Lung (tissue), 12 donors: ENCODE data around the gene HTR5A. TPM values are rescaled to one million over a fixed set of nuclear protein-coding genes. Genes with fewer than 3 reads are reported as not detected.

Experiments
- ATAC-seq: fragments of 200-7000 bp; cut with Tn5 transposase; one replicate; pipeline ENCODE4 v1.9.1; 2020; ENCODE audit warnings: moderate number of reproducible peaks; ENCODE audit not compliant: insufficient read depth, low FRiP score
- DNase-seq, 3 donors: peaks; one replicate each; pipeline ENCODE4 v3.0.0-alpha.2; 2013 to 2017
- H3K27ac ChIP-seq, 2 donors: one replicate each; pipeline ENCODE4 v1.5.1; 2013; ENCODE audit warnings: mild to moderate bottlenecking in 2 of 2, moderate library complexity in 2 of 2, control low read depth in 1 of 2, inconsistent platforms in 1 of 2, low read depth in 1 of 2, low read length in 1 of 2
- H3K27me3 ChIP-seq, 3 donors: one replicate each; pipeline ENCODE4 v1.5.1; 2013; ENCODE audit warnings: low read length in 2 of 3; ENCODE audit not compliant: control insufficient read depth in 3 of 3, insufficient read depth in 3 of 3
- H3K36me3 ChIP-seq, 4 donors: one replicate each; pipeline ENCODE4 v1.5.1; 2013; ENCODE audit warnings: low read length in 4 of 4, mild to moderate bottlenecking in 1 of 4, moderate library complexity in 1 of 4; ENCODE audit not compliant: control insufficient read depth in 4 of 4, insufficient read depth in 4 of 4
- H3K4me1 ChIP-seq, 5 donors: one replicate each; pipeline ENCODE4 v1.5.1; 2013; ENCODE audit warnings: low read length in 5 of 5, mild to moderate bottlenecking in 2 of 5, moderate library complexity in 1 of 5; ENCODE audit not compliant: control insufficient read depth in 5 of 5, insufficient read depth in 5 of 5
- H3K4me3 ChIP-seq: one replicate; pipeline ENCODE4 v1.5.1; 2013; ENCODE audit warnings: mild to moderate bottlenecking, control low read depth, moderate library complexity
- H3K9ac ChIP-seq, 2 donors: one replicate each; pipeline ENCODE4 v1.5.1; 2013; ENCODE audit warnings: low read length in 2 of 2, control low read depth in 1 of 2; ENCODE audit not compliant: insufficient read depth in 1 of 2
- H3K9me3 ChIP-seq, 4 donors: one replicate each; pipeline ENCODE4 v1.5.1; 2013; ENCODE audit warnings: low read length in 3 of 4, mild to moderate bottlenecking in 1 of 4, moderate library complexity in 1 of 4; ENCODE audit not compliant: control insufficient read depth in 4 of 4, insufficient read depth in 3 of 4
- WGBS, 2 donors: extraction: QIAGEN DNeasy Blood & Tissue Kit; methylation state at CpG; one replicate each; pipeline ENCODE4 v1.1.7; 2013; 5-methylcytosine and 5-hydroxymethylcytosine counted together
- polyA plus RNA-seq, 2 donors: library from polyadenylated mRNA; stranded (reverse); fragments of 200-250 nt; gene quantifications; one replicate each; pipeline ENCODE4 v1.2.1, GENCODE V29; 2013
- total RNA-seq, 2 donors: library from RNA; depleted of rRNA in 1 of 2; stranded (reverse); fragments of >200 nt in 1 of 2; gene quantifications; one replicate each; pipeline ENCODE4 v1.2.1, GENCODE V29; 2014 to 2021
- TF ChIP-seq, protein P1 (sequence below): IDR thresholded peaks from 2 replicates; pipeline ENCODE4 v1.5.1; 2012; ENCODE audit warnings: mild to moderate bottlenecking; ENCODE audit errors: control extremely low read depth, extremely low read depth
- donor health status: control.
- donor health status: control.
- donor health status: Bipolar disorder and iron deficiency.
- donor health status: healthy.
- donor health status: DM: yes; HTN: yes; CAD: no.

Gene HTR5A
- total and polyA plus RNA-seq, 4 donors = not detected

DNA sequence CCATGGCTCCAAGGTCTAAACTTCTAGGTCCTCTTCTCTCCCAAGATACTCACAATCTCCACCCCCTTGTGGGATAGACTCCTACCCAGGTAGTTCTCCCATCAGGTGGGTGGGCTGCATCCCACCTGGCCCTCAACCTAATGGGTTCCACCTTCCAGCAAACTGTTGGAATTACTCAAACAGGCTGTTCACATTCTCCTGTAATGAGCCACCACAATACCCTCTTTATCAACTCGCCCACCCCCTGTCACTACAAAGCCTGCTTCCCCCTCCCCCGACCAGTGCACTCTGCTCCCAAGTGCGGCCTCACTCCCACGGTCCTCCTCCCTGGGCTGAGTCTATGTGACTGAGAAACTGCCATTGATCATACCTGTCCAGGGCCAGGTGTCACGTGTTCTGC, 10.4 kb upstream of the HTR5A start:
- Histone ChIP-seq H3K36me3 (no peaks in the 10 kb centered on the region), H3K9ac (no peak overlapping the region), H3K4me3 (no peak overlapping the region), H3K4me1 (peaks cover 0 to 3% (median 0%) of the 10 kb centered on the region in 5 donors), H3K27ac (no peak overlapping the region), H3K9me3 (peaks cover 0 to 4% (median 0%) of the 10 kb centered on the region in 4 donors), H3K27me3 (peaks cover 0 to under 1% (median 0%) of the 10 kb centered on the region in 3 donors)
- ATAC-seq (no peak), DNase-seq (no peak)
- 53 to 71% methylated on average over 5 of the region's 5 CpGs for WGBS, 2 donors
- TF ChIP-seq, protein P1, sequence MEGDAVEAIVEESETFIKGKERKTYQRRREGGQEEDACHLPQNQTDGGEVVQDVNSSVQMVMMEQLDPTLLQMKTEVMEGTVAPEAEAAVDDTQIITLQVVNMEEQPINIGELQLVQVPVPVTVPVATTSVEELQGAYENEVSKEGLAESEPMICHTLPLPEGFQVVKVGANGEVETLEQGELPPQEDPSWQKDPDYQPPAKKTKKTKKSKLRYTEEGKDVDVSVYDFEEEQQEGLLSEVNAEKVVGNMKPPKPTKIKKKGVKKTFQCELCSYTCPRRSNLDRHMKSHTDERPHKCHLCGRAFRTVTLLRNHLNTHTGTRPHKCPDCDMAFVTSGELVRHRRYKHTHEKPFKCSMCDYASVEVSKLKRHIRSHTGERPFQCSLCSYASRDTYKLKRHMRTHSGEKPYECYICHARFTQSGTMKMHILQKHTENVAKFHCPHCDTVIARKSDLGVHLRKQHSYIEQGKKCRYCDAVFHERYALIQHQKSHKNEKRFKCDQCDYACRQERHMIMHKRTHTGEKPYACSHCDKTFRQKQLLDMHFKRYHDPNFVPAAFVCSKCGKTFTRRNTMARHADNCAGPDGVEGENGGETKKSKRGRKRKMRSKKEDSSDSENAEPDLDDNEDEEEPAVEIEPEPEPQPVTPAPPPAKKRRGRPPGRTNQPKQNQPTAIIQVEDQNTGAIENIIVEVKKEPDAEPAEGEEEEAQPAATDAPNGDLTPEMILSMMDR = no peak

DNA sequence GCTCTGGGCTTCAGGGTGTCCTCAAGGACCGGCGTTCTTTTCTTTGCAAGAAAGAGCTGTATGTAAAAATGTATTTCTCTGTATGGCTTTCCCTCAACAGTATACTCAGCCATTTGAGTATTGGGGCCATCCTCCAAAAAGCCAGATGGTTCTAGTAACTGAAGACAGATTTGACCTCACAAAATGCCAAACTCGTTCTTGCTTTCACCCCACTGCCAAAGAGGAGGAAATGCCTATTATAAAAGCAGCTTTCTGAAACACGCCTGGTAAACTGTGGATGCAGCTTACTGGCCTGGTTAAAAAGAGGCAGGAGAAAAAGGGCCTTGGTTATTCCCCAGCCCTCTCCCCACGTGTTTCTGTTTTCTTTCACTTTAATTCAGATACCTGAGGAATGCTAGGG, 7.7 kb upstream of the HTR5A start:
- no peak overlapping the region for H3K27ac ChIP-seq
- 37 to 44% methylated on average over 5 of the region's 5 CpGs for whole genome bisulfite sequencing, 2 donors
- H3K4me3 ChIP-seq = no peak overlapping the region
- H3K27me3 ChIP-seq = peaks cover 0 to 3% (median 3%) of the 10 kb centered on the region in 3 donors
- ATAC-seq = no peak
- peaks cover 0 to 5% (median 0%) of the 10 kb centered on the region in 4 donors for H3K9me3 ChIP-seq
- peaks cover 0 to 1% (median 0%) of the 10 kb centered on the region in 5 donors for H3K4me1 ChIP-seq
- no peaks in the 10 kb centered on the region for H3K36me3 ChIP-seq
- peak in 1 of 3 donors; percentile 6 for DNase-seq
- TF ChIP-seq, protein P1 = no peak
- H3K9ac ChIP-seq = no peak overlapping the region

- Histone ChIP-seq H3K27ac (no peak overlapping the region), H3K9ac (no peak overlapping the region), H3K27me3 (peaks cover 0 to 3% (median 3%) of the 10 kb centered on the region in 3 donors), H3K36me3 (no peaks in the 10 kb centered on the region), H3K4me3 (no peak overlapping the region), H3K4me1 (no peaks in the 10 kb centered on the region), H3K9me3 (peaks cover 0 to 5% (median 0%) of the 10 kb centered on the region in 4 donors)
- TF ChIP-seq, protein P1 = no peak
- ATAC-seq = no peak
- DNase-seq = no peak
- WGBS, 2 donors = 56% methylated on average over 4 of the region's 4 CpGs
Measured at GRCh38 chr7:155064186-155064585, 5.9 kb upstream of the HTR5A start.

GRCh38 chr7:155066417-155066950, 3.6 kb upstream of the HTR5A start:
- ATAC-seq (no peak), DNase-seq (peak in 2 of 3 donors; percentile 26 to 58)

More at GRCh38 chr7:155066417-155066950, 3.6 kb upstream of the HTR5A start:
- Histone ChIP-seq H3K36me3 (no peaks in the 10 kb centered on the region), H3K27me3 (peaks cover 3 to 9% (median 5%) of the 10 kb centered on the region in 3 donors), H3K4me1 (peaks cover 0 to 2% (median 0%) of the 10 kb centered on the region in 5 donors), H3K4me3 (no peak overlapping the region), H3K9me3 (peaks cover 0 to 4% (median 0%) of the 10 kb centered on the region in 4 donors), H3K9ac (no peak overlapping the region), H3K27ac (no peak overlapping the region)
- 59 to 65% methylated on average over 7 of the region's 7 CpGs for WGBS, 2 donors
- TF ChIP-seq, protein P1 = no peak
